Lower leg skin (tissue), 4 donors: Measurements from ENCODE around the gene TRPM3. TPM values are rescaled to one million over a fixed set of nuclear protein-coding genes. Genes with fewer than 3 reads are reported as not detected.

Source experiments
- DNase-seq, 2 donors: peaks; one replicate each; pipeline ENCODE4 v3.0.0-alpha.2; 2019; ENCODE audit warnings: low spot score in 2 of 2
- H3K4me3 ChIP-seq: fragments of 200-600 bp; sonication (generic); 2 replicates; pipeline ENCODE4 v1.5.1; 2017; ENCODE audit warnings: mild to moderate bottlenecking, low read depth; ENCODE audit not compliant: poor library complexity, severe bottlenecking
- CTCF ChIP-seq, 3 donors: fragments of 450-650 bp; IDR thresholded peaks; one replicate each; pipeline ENCODE4 v1.5.1; 2016; ENCODE audit warnings: antibody characterized with exemption in 3 of 3, mild to moderate bottlenecking in 3 of 3, moderate library complexity in 2 of 3
- POLR2A ChIP-seq, 2 donors: fragments of 450-650 bp; IDR thresholded peaks; one replicate each; pipeline ENCODE4 v1.6.1; 2016 to 2017; ENCODE audit warnings: antibody characterized with exemption in 2 of 2, mild to moderate bottlenecking in 1 of 2, moderate library complexity in 1 of 2
- WGBS, 2 donors: methylation state at CpG; one replicate each; pipeline ENCODE4 v1.1.5; 2018; 5-methylcytosine and 5-hydroxymethylcytosine counted together
- intact Hi-C: fragments of 100-400 bp; cut with DNase I; formaldehyde crosslinking; loops from one replicate; pipeline ENCODE4 v1.15.0; 2023; ENCODE audit warnings: low total_unique reads
- total RNA-seq, 4 donors: library from RNA; depleted of rRNA; stranded (reverse); fragments of >200 nt; gene quantifications; one replicate each; pipeline ENCODE4 v1.1.0, GENCODE V29; 2016

Gene TRPM3
- total RNA-seq, 4 donors from 2014 or later: 0.10 to 0.29 TPM; not detected in 2

- DNase-seq: no peak
- intact Hi-C loops: loop anchor here (10.0 kb wide), 1 partner anchor 361 kb away; no protein-coding TSS in a partner anchor
- TF ChIP-seq POLR2A (IDR thresholded peaks at IDR 0.05) (no peak), CTCF (IDR thresholded peaks at IDR 0.05) (no peak)
- WGBS, 2 donors: 54 to 61% methylated on average over 4 of the region's 4 CpGs
- H3K4me3 ChIP-seq: no peak overlapping the region
Observed at GRCh38 chr9:70995511-70995910, 125.9 kb downstream of the TRPM3 start.

GRCh38 chr9:70994582-70994981 is 126.8 kb downstream of the TRPM3 start:
- DNase-seq: no peak
- intact Hi-C loops: loop anchor here (10.0 kb wide), 1 partner anchor 360 kb away; no protein-coding TSS in a partner anchor
- H3K4me3 ChIP-seq: no peak overlapping the region
- TF ChIP-seq POLR2A (IDR thresholded peaks at IDR 0.05): no peak
- TF ChIP-seq CTCF (IDR thresholded peaks at IDR 0.05): no peak
- WGBS, 2 donors: 60 to 67% methylated on average over 2 of the region's 2 CpGs

- 86 to 96% methylated on average over 1 of the region's 1 CpG for WGBS, 2 donors
- TF ChIP-seq POLR2A (IDR thresholded peaks at IDR 0.05) (no peak), CTCF (IDR thresholded peaks at IDR 0.05) (no peak)
- no peak overlapping the region for H3K4me3 ChIP-seq
- intact Hi-C loops: no loop called here
- no peak for DNase-seq
Observed at GRCh38 chr9:70988551-70988950, 132.9 kb downstream of the TRPM3 start.

- intact Hi-C loops: no loop called here
- no peak overlapping the region for H3K4me3 ChIP-seq
- DNase-seq: no peak
- TF ChIP-seq POLR2A (IDR thresholded peaks at IDR 0.05) (no peak), CTCF (IDR thresholded peaks at IDR 0.05) (no peak)
- WGBS, 2 donors: 76 to 88% methylated on average over 1 of the region's 1 CpG
Observed at GRCh38 chr9:70987986-70988385, 133.4 kb downstream of the TRPM3 start.

GRCh38 chr9:70986984-70987383 is 134.4 kb downstream of the TRPM3 start:
- no peak for DNase-seq
- H3K4me3 ChIP-seq: no peak overlapping the region
- TF ChIP-seq POLR2A (IDR thresholded peaks at IDR 0.05) (no peak), CTCF (IDR thresholded peaks at IDR 0.05) (no peak)
- intact Hi-C loops: no loop called here
- WGBS, 2 donors: 91 to 93% methylated on average over 2 of the region's 2 CpGs

GRCh38 chr9:70983723-70984295 is 137.6 kb downstream of the TRPM3 start:
- 87 to 94% methylated on average over 1 of the region's 1 CpG for WGBS, 2 donors
- intact Hi-C loops: no loop called here
- no peak for DNase-seq
- TF ChIP-seq POLR2A (IDR thresholded peaks at IDR 0.05) (no peak), CTCF (IDR thresholded peaks at IDR 0.05) (no peak)
- H3K4me3 ChIP-seq: no peak overlapping the region
